SKM-1 (cell line): ENCODE data around the gene KREMEN1.
"Not testable (repeated sequence)": the region's sequence is repeated elsewhere in the genome, so short reads cannot be mapped to it uniquely, and the experiment has no call there.

ENCODE experiments used
- DNase-seq: peaks from one replicate; lab custom pipeline; 2025; ENCODE audit not compliant: unreplicated experiment; lab: John Stamatoyannopoulos, UW

KREMEN1 gene, protein sequence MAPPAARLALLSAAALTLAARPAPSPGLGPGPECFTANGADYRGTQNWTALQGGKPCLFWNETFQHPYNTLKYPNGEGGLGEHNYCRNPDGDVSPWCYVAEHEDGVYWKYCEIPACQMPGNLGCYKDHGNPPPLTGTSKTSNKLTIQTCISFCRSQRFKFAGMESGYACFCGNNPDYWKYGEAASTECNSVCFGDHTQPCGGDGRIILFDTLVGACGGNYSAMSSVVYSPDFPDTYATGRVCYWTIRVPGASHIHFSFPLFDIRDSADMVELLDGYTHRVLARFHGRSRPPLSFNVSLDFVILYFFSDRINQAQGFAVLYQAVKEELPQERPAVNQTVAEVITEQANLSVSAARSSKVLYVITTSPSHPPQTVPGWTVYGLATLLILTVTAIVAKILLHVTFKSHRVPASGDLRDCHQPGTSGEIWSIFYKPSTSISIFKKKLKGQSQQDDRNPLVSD

GRCh38 chr22:29072979-29073617 is at the start of gene KREMEN1:
Gene KREMEN1 (plus strand): TSS chr22:29073035. CDS start chr22:29073131, 96 bp downstream.
- no peak for DNase-seq

DNA sequence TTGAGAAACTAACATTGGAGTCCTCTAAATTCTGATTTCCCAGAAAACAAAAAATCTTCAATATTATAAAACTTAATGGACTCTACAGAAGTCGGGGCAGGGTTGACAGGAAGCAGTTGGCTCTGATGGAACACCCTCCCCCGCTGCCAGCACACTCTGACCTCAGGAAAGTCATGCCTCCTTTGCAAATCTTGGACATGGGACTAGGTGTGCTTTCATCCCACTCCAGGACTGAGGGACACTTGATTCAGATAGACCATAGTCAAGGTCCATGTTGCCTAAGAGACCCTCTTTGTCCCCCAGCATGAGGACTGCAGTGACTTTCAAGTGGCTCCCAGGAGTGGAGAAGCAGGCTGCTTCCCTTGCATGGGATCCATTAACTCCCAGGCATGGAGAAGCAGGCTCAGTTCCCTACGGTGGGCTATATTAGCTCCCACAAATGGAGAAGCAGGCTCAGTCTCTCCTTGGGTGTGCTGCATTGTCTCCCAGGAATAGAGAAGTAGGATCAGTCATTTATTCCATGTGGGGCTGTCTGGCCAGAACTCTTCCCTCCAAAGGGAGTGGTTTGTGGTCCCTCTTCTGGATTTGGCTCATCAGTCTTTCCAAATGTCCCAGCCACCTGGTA is 49.6 kb upstream of the KREMEN1 start:
- no peak for DNase-seq

GRCh38 chr22:29026579-29026978 is 46.3 kb upstream of the KREMEN1 start:
- no peak for DNase-seq

- DNase-seq, result no peak
Observed at GRCh38 chr22:29028468-29028867, 44.4 kb upstream of the KREMEN1 start.

GRCh38 chr22:29029202-29030000 is 43.4 kb upstream of the KREMEN1 start:
- no peak for DNase-seq

GRCh38 chr22:29030016-29030617 is 42.7 kb upstream of the KREMEN1 start:
- DNase-seq, result no peak

GRCh38 chr22:29030618-29031226 is 42.1 kb upstream of the KREMEN1 start:
- no peak for DNase-seq

GRCh38 chr22:29031227-29032011 is 41.4 kb upstream of the KREMEN1 start:
- no peak for DNase-seq

- no peak for DNase-seq
Observed at GRCh38 chr22:29032014-29032475, 40.8 kb upstream of the KREMEN1 start.

DNA sequence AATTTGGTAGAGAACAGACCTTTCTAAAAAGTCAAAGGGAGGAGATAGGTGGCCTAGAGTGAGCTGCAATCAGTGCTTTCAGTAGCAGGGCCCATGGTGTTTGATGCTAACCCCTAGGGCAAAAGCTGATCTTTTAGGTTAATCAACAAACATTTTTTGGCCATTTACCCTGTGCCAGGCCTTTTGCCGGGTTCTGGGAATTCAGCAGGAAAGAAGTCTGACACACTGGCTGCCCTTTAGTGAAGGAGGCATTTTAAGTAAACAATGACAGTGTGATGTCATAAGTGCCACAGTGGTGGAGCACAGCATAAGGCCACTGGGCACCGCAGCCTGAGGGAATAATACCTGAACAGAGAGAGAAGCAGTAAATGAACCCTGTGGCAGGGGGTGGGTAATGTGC is 40.3 kb upstream of the KREMEN1 start:
- no peak for DNase-seq

DNA sequence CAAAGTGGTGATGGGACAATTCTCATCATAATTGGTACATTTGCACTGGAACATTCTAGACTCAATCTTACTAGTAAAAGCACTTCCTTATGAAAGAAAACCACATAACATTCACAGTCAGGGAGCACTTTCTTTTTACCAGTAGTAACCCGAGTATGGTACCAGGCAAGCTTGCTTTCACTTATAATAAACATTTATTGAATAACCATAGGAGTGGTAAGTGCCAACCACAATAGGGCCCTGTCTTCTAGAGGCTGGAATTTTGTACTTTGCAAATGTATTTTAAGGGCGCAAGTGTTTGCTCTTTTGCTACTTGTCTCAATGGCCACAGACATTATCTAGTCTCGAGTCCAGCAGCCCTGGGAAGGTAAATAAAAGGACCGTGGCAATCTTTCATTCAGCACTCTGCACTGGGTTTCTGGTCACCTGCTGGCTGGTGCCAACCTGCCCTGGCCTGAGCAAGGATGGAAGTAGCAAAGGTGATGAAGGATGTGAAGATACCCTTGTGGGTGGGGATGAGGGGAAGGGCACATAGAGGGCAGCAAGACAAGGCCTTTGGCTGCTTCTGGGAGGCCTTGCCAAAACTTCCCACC is 35.4 kb upstream of the KREMEN1 start:
- no peak for DNase-seq

GRCh38 chr22:29039148-29039547 is 33.7 kb upstream of the KREMEN1 start:
- DNase-seq, result no peak

DNA sequence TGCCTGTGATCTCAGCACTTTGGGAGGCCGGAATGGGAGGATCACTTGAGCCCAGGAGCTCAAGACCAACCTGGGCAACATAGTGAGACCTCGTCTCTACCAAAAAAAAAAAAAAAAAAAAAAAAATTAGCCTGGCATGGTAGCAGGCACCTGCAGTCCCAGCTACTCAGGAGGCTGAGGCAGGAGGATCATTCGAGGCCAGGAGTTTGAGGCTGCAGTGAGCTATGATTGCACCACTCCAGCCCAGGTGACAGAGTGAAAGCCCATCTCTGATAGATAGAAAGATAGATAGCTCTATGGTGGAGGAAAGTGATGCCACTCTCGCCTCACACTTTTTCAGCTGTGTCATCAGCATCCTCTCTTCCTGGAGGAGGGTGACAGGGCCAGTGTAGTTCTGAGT is 33.2 kb upstream of the KREMEN1 start:
- not testable (repeated sequence) for DNase-seq

DNA sequence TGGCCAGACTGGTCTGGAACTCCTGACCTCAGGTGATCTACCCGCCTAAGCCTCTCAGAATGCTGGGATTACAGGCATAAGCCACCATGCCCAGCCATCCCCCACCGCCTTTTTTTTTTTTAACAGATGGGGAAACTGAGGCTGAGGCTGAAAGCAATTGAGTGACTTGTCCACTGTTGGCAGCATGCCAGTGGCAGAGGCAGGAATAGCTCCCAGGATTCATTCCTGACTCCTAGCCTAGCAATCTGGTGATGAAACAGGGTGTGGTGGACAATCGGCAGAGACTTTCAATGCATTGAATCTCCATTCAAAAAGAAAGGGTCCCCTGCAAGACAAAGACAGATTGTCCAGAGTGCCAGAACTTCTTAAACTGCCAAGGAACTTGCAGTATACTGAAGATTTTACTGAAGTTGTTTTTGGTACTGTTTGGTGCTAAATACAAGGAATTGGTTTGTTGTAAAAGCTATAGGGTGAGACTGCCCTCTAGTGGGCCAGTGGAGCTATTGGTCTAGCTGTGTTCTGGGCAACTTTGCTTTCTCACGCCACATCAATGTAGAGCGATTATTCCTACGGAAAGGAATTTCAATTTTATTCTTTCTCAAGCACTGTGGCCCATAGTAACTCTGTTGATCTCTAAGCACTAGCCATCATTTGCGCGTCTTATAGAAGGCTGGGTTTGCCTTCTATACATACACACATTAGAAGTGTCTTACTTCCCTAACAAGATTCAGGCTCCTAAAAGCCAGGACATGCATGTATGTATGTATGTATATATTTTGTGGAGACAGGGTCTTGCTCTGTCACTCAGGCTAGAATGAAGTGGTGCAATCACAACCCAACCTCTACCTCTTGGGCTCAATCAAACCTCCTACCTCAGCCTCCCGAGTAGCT is 32.2 kb upstream of the KREMEN1 start:
- DNase-seq, result peak; percentile 48

GRCh38 chr22:29041408-29041807 is 31.4 kb upstream of the KREMEN1 start:
- DNase-seq, result no peak

DNA sequence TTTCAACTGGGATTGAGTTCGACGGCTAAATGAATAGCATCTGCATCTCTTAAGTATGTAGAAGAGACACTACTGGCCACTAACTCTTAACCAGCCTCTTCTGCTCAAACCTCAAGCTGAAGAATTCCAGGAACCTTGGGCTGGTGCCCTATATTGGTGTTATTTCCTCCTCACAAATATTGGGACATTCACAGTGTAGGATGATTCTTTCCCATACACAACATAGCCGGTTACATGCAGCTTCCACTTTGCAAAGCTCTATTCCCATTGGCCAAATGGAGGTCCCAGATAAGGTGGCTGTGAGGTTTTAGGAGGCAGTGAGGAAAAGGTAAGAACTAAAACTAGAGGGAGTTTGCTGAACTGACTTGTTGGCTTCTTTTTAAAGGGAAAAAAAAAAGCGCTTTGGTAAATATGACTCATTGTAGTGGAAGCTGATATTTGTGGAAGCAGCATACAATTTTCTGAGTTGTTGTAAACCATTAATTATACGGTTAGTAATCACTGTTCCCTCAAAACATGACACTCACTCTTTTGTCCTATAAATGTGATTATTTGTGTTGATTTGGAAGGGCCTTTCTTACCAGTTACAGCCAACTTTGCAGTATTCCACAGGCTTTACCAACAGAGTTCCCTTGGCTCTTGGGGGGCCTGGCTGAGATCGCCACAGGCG is 28.8 kb upstream of the KREMEN1 start:
- DNase-seq, result no peak

DNA sequence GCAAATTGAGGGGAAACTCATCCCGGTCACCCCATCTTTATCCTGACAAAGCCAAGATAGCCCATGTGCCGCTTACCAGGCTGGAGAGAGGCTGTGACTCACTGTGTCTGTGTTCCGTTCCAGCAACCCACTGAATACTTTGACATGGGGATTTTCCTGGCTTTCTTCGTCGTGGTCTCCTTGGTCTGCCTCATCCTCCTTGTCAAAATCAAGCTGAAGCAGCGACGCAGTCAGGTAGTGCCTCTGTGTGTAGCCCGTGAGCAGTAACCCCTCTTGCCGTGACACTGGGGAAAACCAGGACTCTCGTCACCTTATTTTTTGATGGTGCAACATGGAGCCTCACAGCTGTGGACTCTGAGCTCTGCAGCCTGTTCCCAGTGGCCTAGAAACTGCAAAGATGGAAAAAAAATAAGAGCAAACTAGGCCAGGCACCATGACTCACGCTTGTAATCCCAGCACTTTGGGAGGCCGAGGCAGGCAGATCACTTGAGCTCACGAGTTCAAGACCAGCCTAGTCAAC is 28.1 kb upstream of the KREMEN1 start:
- no peak for DNase-seq
